DMS114 treated with DMSO at 0.1 percent for 48 hours (cell line): Measurements from ENCODE around the gene SLC38A8.

ENCODE experiments used
- DNase-seq: peaks from one replicate; lab custom pipeline; 2025; ENCODE audit not compliant: unreplicated experiment; lab: John Stamatoyannopoulos, UW

Gene SLC38A8

GRCh38 chr16:84042308-84042878 lies at the start of gene SLC38A8:
Gene SLC38A8 (minus strand): TSS chr16:84042795. CDS start chr16:84042157, 638 bp downstream.
- DNase-seq: no peak

- DNase-seq: no peak
These were observed 48.9 kb upstream of the SLC38A8 start for GRCh38 chr16:84091460-84091859.

- no peak for DNase-seq
These were observed 47.6 kb upstream of the SLC38A8 start for GRCh38 chr16:84090211-84090610.

GRCh38 chr16:84088695-84089395 lies 46.2 kb upstream of the SLC38A8 start:
- DNase-seq: no peak

- no peak for DNase-seq
These were observed 45.0 kb upstream of the SLC38A8 start for GRCh38 chr16:84087466-84088151.

- DNase-seq: no peak
These were observed 44.4 kb upstream of the SLC38A8 start for GRCh38 chr16:84087001-84087400.

GRCh38 chr16:84086341-84086740 lies 43.7 kb upstream of the SLC38A8 start:
- no peak for DNase-seq

GRCh38 chr16:84085773-84086172 lies 43.2 kb upstream of the SLC38A8 start:
- DNase-seq: no peak

- DNase-seq: no peak
These were observed 42.7 kb upstream of the SLC38A8 start for GRCh38 chr16:84085271-84085667.

- peak; percentile 34 for DNase-seq
These were observed 42.1 kb upstream of the SLC38A8 start for GRCh38 chr16:84084570-84085270.

- DNase-seq: no peak
These were observed 40.4 kb upstream of the SLC38A8 start for GRCh38 chr16:84082835-84083569.

- DNase-seq: no peak
These were observed 39.5 kb upstream of the SLC38A8 start for GRCh38 chr16:84082110-84082509.

- DNase-seq: no peak
These were observed 38.9 kb upstream of the SLC38A8 start for GRCh38 chr16:84081446-84081989.

GRCh38 chr16:84080813-84081212 lies 38.2 kb upstream of the SLC38A8 start:
- DNase-seq: no peak

- no peak for DNase-seq
These were observed 37.8 kb upstream of the SLC38A8 start for GRCh38 chr16:84080378-84080777.

GRCh38 chr16:84079664-84080063 lies 37.1 kb upstream of the SLC38A8 start:
- DNase-seq: no peak

- no peak for DNase-seq
These were observed 32.8 kb upstream of the SLC38A8 start for GRCh38 chr16:84075376-84075775.

- no peak for DNase-seq
These were observed 32.1 kb upstream of the SLC38A8 start for GRCh38 chr16:84074721-84075120.

- DNase-seq: no peak
These were observed 29.4 kb upstream of the SLC38A8 start for GRCh38 chr16:84072014-84072413.

GRCh38 chr16:84071121-84071520 lies 28.5 kb upstream of the SLC38A8 start:
- no peak for DNase-seq

- no peak for DNase-seq
These were observed 26.9 kb upstream of the SLC38A8 start for GRCh38 chr16:84069540-84069939.
